DMS 273 (cell line): ENCODE measurements around the gene HMMR.
"Not testable (repeated sequence)": the region's sequence is repeated elsewhere in the genome, so short reads cannot be mapped to it uniquely, and the experiment has no call there.

ENCODE experiments used
- DNase-seq: peaks from one replicate; lab custom pipeline; 2025; ENCODE audit not compliant: unreplicated experiment; lab: John Stamatoyannopoulos, UW

The HMMR gene

GRCh38 chr5:163460562-163461171 lies at the start of gene HMMR:
Gene HMMR (plus strand): TSS chr5:163460632. CDS start chr5:163460693, 61 bp downstream.
- DNase-seq, result peak; percentile 87

GRCh38 chr5:163415673-163416072 lies 44.8 kb upstream of the HMMR start:
- DNase-seq, result not testable (repeated sequence)

- DNase-seq, result no peak
Measured at GRCh38 chr5:163424836-163425235, 35.6 kb upstream of the HMMR start.

- DNase-seq, result not testable (repeated sequence)
Measured at GRCh38 chr5:163426128-163426527, 34.3 kb upstream of the HMMR start.

- DNase-seq, result no peak
Measured at GRCh38 chr5:163432544-163432943, 27.9 kb upstream of the HMMR start.

GRCh38 chr5:163433271-163433670 lies 27.2 kb upstream of the HMMR start:
- DNase-seq, result no peak

GRCh38 chr5:163434401-163434866 lies 26.0 kb upstream of the HMMR start:
- DNase-seq, result no peak

GRCh38 chr5:163436515-163436914 lies 23.9 kb upstream of the HMMR start:
- no peak for DNase-seq

GRCh38 chr5:163437011-163437308 lies 23.5 kb upstream of the HMMR start:
- no peak for DNase-seq

- DNase-seq, result peak; percentile 99
Measured at GRCh38 chr5:163437309-163438182, 22.9 kb upstream of the HMMR start, which contains the start of gene CCNG1. Gene CCNG1 (plus strand): TSS chr5:163437595. CDS start chr5:163439257, 1,662 bp downstream.

- peak; percentile 49 for DNase-seq
Measured at GRCh38 chr5:163439092-163439425, 21.4 kb upstream of the HMMR start.

GRCh38 chr5:163440954-163441353 lies 19.5 kb upstream of the HMMR start:
- no peak for DNase-seq

- DNase-seq, result no peak
Measured at GRCh38 chr5:163444526-163444925, 15.9 kb upstream of the HMMR start.

- DNase-seq, result no peak
Measured at GRCh38 chr5:163445345-163445744, 15.1 kb upstream of the HMMR start.

- no peak for DNase-seq
Measured at GRCh38 chr5:163447191-163447590, 13.2 kb upstream of the HMMR start.

- DNase-seq, result no peak
Measured at GRCh38 chr5:163447875-163448274, 12.6 kb upstream of the HMMR start.

GRCh38 chr5:163448491-163448890 lies 11.9 kb upstream of the HMMR start:
- DNase-seq, result no peak

GRCh38 chr5:163451489-163451888 lies 8.9 kb upstream of the HMMR start:
- no peak for DNase-seq

GRCh38 chr5:163453705-163454104 lies 6.7 kb upstream of the HMMR start:
- no peak for DNase-seq

- DNase-seq, result not testable (repeated sequence)
Measured at GRCh38 chr5:163455406-163455805, 5.0 kb upstream of the HMMR start.

GRCh38 chr5:163456029-163456589 lies 4.3 kb upstream of the HMMR start:
- DNase-seq, result no peak

- DNase-seq, result no peak
Measured at GRCh38 chr5:163456840-163457239, 3.6 kb upstream of the HMMR start.
